HG03342 (cell line): ENCODE results near the gene PYGO2.
"Not testable (repeated sequence)": the region's sequence is repeated elsewhere in the genome, so short reads cannot be mapped to it uniquely, and the experiment has no call there.

Source experiments
- ATAC-seq: cut with Tn5 transposase; IDR thresholded peaks from one replicate; pipeline ENCODE4 v1.9.1; 2021; ENCODE audit warnings: mild to moderate bottlenecking, moderate library complexity; ENCODE audit not compliant: unreplicated experiment

The PYGO2 gene

DNA sequence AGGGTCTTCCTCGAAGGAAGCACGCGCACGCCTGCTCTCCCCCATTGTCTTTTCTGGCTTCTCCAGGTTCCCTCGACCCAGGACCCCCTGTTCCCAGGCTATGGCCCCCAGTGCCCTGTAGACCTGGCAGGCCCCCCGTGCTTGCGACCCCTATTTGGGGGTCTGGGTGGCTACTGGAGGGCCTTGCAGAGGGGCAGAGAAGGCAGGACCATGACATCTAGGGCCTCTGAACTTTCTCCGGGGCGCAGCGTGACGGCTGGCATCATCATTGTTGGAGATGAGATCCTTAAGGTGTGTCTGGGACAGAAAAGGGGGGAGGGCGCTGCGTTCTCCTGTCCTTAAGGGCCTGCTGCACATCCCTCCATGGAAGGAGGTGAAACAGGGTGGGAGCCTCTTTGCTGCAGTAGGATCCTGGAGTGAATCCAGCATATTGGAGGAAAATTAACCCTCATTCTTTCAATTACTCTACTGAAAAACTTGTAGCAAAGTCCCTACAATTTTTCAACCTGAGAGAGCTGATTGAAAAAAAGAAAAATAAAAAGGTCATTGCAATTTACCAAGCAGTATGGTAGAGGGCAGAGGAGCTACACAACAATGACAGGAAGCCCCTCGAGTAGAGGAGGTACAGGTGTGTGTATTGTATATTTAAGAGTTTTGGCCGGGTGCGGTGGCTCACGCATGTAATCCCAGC is 22.3 kb upstream of the PYGO2 start:
- no peak for ATAC-seq

DNA sequence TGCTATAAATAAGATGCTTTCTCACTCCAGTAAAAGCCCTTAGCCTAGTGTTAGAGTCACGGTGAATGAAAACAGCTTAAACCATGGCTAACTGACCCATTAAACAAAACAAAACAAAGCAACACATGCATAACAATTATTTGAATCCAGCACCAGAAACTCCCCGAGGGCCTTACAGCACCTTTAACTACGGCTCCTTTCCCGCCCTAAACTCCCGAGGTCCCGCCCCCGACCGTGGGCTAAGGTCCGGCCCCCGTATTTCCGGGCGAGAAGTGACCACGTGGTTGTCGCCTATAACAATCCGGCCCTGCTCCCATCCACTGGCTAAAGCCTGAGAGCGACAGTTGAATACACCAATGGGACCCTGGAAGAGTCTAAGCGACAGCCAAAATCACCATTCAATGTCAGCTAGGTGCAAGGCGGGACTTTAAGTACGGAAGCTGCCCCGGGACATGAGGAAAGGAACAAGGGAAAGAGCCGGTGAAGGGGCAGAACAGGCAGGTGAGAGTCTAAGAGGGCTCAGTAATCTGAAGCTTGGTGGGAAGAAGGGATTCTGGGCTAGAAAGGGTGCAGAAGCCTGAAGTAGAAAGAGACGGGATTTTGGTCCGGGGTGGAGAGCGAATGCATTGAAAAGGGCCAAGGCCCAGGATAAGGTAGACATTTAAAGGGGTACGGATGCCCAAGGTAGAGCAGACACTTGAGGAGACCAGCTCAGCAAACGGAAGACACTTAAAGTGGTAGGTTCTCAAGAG is 21.5 kb upstream of the PYGO2 start, which contains the start of gene FLAD1:
TSS of gene FLAD1 (plus strand) at position 448 of the 752 bp plus-strand sequence. CDS start 351 bp downstream, outside the sequence.
- ATAC-seq, result peak; percentile 98

DNA sequence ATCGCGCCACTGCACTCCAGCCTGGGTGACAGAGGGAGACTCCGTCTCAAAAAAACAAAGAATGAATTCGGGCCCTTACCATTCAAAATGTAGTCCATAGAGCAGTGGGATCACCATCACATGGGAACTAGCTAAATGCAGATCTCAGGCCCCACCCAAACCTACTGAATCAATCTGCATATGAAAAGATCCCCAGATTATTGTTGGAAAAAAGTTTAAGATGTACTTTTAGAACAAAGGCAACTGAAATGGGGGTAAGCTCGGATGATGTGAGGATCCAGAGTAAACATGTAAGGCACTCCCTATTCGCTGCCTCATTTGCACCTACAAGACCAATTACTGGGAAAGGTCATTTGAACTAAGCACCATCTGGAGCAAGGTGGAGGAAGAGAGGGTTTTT is 20.8 kb upstream of the PYGO2 start:
- no peak for ATAC-seq

DNA sequence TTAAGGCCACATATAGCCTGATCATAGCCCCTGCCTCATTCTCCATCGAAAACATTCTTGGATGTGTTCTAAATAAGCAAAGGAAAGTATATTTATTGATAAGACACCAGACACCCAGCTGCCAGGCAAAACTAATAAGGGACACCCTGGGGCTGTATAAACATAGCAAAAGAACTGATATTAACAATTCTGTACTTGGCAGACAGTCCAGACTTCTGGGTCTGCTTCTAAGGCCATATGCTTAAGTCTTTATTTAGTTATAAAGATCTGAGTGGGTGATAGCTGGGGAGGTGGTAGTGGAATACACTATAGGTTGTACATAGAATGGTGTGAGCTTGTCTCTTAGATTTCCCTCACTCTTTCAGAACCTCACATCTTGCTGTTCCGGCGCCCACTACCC is 16.8 kb upstream of the PYGO2 start:
- no peak for ATAC-seq

DNA sequence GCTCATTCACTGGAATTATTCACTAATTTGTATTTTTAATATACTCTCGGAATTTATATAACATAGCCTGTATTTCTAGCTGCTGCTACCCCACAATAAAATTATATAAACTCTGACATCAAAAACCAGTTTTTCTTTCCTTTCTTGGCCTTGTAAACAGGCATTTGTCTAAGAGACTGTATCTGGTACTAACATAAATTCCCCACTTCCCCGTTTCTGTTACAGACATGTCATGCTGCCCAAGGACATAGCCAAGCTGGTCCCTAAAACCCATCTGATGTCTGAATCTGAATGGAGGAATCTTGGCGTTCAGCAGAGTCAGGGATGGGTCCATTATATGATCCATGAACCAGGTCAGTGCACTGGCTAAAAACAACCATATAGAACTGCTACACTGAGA is 16.2 kb upstream of the PYGO2 start:
- not testable (repeated sequence) for ATAC-seq

DNA sequence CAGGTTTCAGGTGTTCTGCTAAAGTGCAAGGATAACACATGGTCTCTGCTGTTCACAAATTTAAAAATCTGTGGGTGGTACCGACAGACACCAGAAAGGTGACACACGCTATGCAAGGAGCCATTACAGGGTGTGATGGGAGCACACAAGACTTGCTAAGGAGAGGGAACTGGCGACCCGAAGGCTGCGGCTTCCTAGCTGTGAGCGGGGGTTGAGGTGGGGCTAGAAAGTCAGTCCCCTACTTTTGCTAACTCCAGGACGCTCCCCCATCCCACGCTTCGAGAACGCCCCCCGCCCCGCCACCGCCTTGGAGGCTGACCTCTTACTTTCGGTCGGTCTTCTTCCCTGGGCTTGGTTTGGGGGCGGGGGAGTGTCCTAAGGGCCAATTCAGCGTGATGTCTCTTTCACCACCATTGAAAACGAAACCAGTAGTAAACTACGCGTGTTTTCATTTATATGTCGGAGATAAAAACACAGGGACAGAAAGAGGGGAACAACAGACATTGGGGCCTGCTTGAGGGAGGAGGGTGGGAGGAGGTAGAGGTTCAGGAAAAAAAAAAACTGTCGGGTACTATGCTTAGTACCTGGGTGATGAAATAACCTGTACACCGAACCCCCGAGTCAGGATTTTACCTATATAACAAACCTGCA is 14.0 kb upstream of the PYGO2 start:
- ATAC-seq, result no peak

DNA sequence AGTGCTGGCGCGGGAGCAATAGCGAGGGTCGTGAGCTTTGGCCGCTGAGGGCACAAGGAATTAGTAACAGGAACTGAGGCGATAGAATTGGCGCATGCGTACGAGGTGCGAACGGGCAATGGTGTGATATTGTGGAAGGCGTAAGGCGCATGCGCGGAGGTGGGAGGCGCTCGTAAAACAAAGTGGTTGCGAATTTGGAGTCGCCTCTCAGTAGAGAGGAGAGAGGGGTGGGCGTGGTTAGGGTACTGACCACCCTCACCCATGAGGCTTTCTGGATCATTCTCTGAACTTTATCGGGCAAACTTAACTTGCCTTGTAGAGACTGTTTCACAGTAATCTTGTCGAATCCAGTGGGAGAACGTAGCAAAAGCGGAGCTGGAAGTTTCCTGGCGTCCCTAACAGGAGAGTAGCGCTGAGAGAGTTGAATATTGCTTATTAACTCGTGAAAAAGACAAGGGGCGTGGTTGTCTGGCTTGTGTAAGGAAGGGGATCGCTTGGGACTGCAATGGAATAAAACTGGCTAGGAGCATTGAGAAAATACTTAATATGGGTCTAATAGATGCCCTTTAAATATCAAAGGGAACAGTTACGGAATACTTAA is 13.3 kb upstream of the PYGO2 start:
- ATAC-seq, result peak; percentile 29

DNA sequence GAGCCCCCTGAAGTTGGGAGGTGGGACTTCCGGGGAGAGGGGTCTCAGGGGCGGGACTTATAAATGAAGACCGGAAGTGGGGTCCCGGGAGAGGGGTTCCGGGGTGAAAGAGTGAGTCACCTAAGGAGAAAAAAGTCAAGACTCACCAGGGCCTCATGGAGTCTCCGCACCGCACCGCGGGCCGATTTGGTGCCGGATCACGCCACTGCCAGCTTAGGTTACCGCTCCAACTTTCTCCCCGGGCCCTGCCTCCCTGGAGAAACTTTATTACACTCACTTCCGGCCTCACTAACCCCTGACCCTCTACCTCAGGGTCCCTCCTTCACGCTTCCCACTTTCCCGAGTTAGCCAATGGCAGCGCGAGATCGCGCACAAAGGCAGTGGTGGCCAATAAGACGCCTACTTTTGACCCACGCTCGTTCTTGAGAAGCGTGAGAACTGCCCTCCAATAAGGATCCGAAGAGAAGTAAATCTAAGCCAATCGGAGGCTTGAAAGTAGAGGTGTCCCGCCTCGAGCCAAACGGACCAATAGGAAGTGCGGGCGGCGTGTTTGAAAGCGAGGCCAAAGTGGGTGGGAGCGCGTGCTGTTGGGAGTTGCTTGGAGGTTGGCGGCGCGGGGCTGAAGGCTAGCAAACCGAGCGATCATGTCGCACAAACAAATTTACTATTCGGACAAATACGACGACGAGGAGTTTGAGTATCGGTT is 12.7 kb upstream of the PYGO2 start, which contains the start of gene CKS1B:
TSS of gene CKS1B (plus strand) at position 580 of the 706 bp plus-strand sequence. CDS start at position 645, 65 bp downstream.
- ATAC-seq, result peak; percentile 71

DNA sequence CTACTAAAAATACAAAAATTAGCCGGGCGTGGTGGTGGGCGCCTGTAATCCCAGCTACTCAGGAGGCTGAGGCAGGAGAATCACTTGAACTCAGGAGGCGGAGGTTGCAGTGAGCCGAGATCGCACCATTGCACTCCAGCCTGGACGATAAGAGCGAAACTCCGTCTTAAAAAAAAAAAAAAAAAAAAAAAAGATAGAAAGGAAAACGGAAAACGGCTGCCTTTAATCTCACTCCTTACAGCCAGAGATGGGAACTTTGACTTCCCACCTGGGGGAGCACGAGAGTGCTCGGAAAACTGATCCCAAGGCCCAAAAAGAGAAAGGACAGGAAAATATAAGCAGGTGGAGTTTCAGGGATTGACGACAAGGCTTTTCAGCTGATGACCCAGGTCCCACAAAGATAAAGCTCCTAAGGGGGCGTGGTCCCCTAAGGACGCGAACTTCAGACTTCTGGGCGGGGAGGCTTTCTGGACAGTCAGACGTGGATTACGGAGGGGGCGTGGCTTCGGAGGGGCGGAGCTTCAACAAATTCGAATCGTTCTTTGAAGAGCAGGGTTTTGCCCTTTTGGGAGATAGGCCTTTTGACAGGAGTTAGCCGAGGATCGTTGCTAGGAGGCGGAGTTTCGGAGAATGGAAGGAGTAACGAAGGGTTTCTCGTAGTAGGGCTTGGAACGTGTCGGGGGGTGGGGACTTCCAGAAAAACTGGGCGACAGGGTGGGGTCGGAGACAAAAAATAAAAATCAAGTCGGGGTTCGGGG is 11.9 kb upstream of the PYGO2 start:
- peak; percentile 15 for ATAC-seq

DNA sequence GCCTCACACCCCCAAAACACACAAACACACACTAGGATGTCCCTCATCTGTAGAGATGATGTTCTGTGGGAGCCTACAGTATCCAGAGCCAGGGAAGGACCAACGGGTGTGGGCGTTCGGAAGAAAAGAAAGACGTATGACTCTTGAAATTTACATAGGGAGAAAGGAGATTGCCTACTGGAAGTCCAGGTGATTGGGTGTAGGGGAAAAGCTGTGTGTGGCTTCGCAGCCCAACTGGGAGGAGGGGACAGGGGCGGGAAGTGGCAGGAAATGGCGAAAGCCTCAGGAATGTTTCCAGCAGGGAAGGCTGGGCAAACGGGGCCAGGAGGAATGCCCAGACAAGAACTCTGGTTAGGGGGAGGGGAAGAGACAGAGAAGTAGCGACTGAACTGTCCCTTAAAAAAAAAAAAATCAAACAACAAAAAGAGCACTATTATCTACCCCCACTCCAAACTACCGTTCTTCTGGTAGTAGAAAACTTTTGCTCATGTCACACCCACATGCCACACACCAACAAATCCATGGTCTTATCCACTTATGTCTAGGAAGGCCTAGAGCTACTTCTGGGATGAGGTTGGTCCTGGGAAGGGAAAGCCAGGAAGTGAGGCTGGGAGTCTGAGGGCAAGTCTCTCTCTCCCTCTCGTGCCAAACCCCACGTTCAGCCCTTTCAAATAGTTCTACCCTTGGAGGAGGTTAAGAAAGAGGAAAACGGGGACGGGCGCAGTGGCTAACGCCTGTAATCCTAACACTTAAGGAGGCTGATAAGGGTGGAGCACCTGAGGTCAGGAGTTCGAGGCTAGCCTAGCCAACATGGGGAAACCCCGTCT is 11.1 kb upstream of the PYGO2 start:
- no peak for ATAC-seq

DNA sequence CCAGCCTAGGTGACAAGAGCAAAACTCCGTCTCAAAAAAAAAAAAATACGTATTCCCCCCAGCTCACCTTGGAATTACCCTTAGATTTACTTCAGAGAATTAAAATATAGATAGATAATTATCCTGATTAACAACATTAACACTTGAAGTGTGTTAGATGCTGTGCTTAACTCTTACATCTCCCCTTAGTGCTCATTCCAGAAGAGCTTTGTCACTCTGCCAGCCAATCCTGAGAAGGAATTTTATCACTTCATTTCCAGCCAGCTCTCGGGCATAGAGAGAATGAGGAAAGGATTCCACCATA is 10.6 kb upstream of the PYGO2 start:
- no peak for ATAC-seq

DNA sequence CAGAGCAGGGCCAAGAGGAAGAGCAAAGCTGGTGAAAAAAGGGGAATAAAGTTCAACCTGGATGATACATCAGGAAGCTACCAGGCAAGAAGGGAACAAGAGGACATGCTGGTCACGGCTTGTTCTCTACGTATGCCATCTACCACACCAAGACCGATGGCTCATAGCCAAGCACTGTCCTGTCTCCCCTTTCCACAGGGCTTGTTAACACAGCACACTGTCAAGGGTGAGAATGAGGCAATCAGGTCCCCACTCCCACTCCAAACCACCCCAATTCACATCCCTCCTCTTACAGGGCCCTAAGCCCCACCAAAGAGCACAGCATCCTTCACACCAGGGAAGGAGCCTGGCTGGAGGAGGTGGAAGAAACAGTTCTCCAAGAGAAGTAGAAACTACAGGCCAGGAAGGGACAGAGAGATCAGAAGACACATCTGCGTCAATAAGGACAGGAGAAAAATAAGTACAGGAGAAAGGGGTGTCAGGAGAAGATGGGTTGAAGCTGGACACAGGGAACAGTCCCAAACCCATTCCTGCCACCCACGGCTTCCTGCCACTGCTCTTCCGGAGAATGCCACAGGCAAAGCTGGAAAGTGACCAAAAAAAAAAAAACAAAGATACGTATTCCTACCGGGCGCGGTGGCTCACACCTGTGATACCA is 9.9 kb upstream of the PYGO2 start:
- ATAC-seq, result no peak

DNA sequence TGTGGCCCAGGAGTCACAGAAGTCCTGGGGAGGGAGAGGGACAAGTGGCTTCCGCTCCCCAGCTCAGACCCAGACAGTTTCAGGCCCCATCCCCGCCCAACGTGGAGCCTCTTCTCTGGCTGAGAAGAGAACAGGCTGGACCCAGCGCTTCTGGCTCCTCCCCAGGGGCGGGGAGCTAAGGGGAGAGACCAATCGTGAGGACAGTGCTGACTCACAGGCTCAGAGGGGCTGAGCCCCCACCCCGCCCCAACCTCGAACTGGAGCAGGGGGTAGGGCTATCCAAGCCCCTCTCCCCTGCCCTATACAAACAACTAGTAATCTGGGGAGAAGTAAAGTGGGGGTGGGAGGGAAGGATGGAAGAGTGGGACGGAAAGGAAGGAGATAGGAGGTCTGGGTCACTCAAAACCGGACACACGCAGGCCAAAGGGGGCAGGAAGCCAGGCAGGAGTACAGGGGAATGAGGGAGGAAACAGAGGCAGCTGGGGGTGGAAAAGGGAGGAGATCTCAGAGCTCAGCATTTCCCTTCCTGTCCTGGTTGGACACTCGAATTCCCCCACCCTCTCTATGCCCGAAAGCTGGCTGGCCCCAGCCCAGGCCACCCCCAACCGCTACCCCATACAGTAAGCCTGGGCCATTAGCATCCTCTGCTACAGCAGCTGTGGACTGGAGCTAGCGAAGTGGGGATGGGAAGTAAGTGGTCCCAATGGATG is 9.2 kb upstream of the PYGO2 start, which contains the start of gene SHC1:
TSS of gene SHC1 (minus strand) at position 117 of the 710 bp plus-strand sequence. CDS start 221 bp downstream, outside the sequence.
- peak; percentile 27 for ATAC-seq

DNA sequence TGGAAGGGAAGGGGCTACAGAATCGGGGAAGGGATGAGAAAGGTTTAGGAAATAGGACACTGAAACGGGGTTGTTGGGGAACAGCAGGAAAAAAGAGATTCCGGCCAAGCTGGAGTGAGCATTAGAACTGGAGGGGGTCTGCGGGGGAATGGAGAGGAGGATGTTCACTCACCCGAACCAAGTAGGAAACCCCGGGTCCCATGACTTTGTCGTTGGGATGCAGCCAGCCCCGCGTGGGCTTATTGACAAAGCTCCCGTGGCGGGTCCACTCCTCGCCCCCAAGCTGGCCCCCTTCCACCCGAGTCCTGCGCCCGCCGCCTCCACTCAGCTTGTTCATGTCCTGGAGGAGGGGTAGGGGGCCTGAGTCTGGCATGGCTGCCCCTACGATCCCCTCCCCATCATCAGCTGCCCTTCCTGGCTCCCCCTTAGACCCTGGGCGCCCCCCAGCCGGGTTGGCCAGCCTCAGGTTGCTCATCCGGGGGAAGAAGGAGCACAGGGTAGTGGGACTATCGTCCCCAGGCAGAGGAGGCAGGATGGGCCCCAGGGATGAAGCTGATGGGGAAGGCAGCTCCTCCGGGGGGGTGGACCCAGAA is 8.4 kb upstream of the PYGO2 start:
- no peak for ATAC-seq

DNA sequence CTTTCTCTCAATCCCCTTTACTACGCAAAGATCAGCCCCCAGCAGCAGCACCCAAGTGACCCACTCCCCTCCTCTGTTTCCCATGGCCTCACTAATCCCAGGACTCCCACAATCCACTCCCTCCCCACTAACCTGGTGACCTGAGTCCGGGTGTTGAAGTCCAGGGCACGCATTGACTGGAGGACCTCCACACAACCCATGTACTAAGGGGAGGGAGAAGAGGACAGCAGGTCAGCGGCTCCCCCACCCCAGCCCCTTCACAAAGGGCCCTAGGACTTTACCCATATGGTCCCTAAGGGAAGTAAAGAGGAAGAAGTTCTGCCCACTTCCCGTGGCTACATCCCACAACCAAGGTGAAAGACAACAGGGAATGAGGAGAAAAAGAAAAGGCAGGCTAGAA is 7.7 kb upstream of the PYGO2 start:
- no peak for ATAC-seq

DNA sequence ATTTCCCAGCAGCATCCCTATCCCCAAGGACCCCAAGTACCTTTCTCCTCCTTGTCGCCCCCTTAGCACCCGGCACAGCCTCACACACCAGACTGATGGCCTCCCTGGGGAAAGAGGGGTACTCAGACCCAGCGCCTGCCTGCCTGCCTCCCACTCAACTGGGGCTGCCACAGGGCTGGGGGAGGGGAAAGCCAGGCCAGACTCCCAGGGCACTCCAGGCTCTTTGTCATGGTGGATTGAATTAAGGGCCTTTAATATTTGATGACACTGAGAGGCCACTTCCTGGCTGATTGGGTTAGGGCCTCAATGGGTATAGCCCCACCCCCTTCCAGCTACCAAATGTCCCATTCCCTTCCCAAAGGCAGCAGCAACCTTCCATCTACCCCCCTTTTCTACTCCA is 7.1 kb upstream of the PYGO2 start:
- no peak for ATAC-seq

DNA sequence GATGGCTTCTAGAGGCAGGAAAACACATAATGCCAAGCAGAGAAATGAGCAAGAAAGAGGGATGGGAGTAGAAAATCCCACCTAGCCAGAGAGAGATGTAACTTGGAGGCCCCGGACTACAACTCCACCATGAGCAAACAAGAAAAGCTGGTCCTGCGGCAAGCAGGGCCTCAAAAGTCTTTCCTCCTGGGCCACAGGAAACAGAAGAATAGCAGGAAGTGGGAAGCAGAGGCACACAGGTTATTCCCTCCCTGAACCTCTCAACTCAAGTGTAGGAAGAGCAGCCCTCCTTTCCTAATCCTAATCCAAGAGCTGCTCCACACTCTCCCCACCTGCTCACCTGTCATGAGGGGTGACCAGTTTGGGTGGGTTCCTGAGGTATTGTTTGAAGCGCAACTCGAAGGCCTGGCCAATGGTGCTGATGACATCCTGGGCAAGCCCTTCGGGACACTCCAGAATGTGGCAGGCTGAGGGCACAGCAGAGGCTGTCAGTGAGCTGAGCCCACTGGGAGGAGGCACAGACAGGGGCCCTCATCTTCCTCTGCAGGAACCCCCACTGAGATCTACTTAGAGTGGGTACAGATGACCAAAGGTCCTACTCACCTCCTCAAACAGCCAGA is 5.9 kb upstream of the PYGO2 start:
- no peak for ATAC-seq
